Measurements from ENCODE around the gene KRTAP10-5.

Gene KRTAP10-5

DNA sequence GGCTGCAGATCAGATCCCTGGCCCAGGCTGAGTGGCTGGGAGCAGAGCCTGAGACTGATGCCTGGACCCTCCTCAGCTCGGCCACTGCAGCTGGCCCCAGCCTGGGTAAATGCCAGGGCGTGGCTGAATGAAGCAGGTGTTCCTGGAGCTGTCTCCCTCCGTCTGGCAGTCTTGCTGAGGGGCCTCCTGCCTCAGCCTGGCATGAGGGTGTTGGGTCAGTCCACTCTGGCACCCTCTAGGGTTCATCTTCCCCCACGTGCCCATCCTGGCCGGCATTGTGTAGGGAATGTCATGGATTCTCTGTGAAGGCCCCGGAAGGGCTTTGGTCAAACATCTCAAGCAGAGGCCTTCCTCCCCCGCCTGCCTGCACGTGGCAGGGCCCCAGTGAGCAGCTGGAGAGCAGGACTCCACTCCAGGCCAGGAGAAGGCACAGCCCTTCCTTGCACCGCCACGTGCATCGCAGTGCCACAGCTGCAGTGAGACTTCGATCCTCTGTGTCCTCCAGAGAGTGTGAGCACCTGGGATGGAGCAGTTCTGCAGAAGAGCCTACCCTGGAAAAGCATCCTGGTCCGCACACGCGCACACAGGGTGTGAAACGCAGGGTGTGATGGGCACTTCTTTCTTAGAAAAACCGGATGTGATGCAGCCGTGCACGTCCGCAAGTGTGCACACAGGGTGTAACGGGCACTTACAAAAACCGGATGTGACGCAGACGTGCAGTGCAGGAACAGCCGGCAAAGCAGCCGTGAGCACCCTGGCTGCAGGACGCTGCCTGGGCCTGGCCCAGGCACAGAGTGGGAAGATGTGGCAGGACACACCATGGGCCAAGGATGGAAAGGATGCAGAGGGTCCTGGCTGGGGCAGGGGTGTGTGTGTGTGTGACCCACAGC lies 11.5 kb downstream of the KRTAP10-5 start:
- no peak overlapping the region for H3K4me2 ChIP-seq (ENCODE audit: low read length)
- no CpG with 5 or more reads among the region's 27 CpGs for WGBS (ENCODE audit: extremely low coverage, insufficient coverage, low lambda C conversion rate)

DNA sequence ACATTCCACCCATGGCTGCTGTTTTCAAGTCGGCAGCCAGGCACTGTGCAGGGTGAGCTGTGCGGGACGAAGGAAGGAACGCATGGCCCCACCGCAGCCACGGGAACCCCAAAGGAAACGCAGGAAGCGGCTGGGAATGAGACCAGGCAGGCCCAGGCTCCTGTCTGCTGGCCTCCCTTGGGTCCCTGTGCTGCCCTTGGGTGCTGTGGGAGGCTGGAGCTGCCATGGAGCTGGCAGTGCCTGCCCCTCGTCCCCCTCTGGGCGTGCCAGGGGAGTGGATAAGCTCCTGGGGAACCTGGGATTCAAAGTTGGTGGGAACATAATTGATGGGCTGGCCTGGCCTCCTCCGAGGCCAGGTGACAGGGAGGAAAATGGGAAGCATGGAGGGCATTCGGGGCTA lies 12.1 kb downstream of the KRTAP10-5 start:
- no peak overlapping the region for H3K23ac ChIP-seq (ENCODE audit: low read length)
- no peak overlapping the region for H3K4ac ChIP-seq (ENCODE audit: low read depth, low read length)
- no peak overlapping the region for H3K27ac ChIP-seq (ENCODE audit: low read depth, low read length)
- H2AK5ac ChIP-seq (ENCODE audit: low read length) = no peak overlapping the region
- no CpG with 5 or more reads among the region's 12 CpGs for WGBS (ENCODE audit: extremely low coverage, insufficient coverage, low lambda C conversion rate)
- no peak overlapping the region for H3K4me2 ChIP-seq (ENCODE audit: low read length)
- no peak overlapping the region for H2BK120ac ChIP-seq (ENCODE audit: low read depth, low read length)
- no peak overlapping the region for H2BK15ac ChIP-seq (replicated peaks; ENCODE audit: low read depth)
- H3K79me1 ChIP-seq (ENCODE audit: low read length) = no peaks in the 10 kb centered on the region
- H3K27me3 ChIP-seq (ENCODE audit: insufficient read depth, low read length, poor library complexity) = no peaks in the 10 kb centered on the region
- H3K4me3 ChIP-seq (ENCODE audit: low read length) = no peak overlapping the region
- H4K8ac ChIP-seq (ENCODE audit: low read depth, low read length) = no peak overlapping the region
- H3K36me3 ChIP-seq (ENCODE audit: control insufficient read depth, insufficient read depth, low read length) = no peaks in the 10 kb centered on the region
- no peak overlapping the region for H3K56ac ChIP-seq (ENCODE audit: low read length)
- H3K9ac ChIP-seq (ENCODE audit: low read length) = no peak overlapping the region
- H2BK5ac ChIP-seq (ENCODE audit: low read length) = no peak overlapping the region
- H3K79me2 ChIP-seq (ENCODE audit: control insufficient read depth, insufficient read depth, low read length) = no peaks in the 10 kb centered on the region
- H3K4me1 ChIP-seq (ENCODE audit: control insufficient read depth, low read depth, low read length) = no peaks in the 10 kb centered on the region
- no peak overlapping the region for H3K18ac ChIP-seq (ENCODE audit: low read length)
- no peak for DNase-seq
- no peak overlapping the region for H4K5ac ChIP-seq (ENCODE audit: low read length)

More for the DNA sequence above, 11.5 kb downstream of the KRTAP10-5 start:
- Histone ChIP-seq H4K5ac (ENCODE audit: low read length) (no peak overlapping the region), H2AK5ac (ENCODE audit: low read length) (no peak overlapping the region), H2BK120ac (ENCODE audit: low read depth, low read length) (no peak overlapping the region), H3K27ac (ENCODE audit: low read depth, low read length) (no peak overlapping the region), H3K36me3 (ENCODE audit: control insufficient read depth, insufficient read depth, low read length) (no peaks in the 10 kb centered on the region), H2BK15ac (replicated peaks; ENCODE audit: low read depth) (no peak overlapping the region), H3K23ac (ENCODE audit: low read length) (no peak overlapping the region), H3K27me3 (ENCODE audit: insufficient read depth, low read length, poor library complexity) (no peaks in the 10 kb centered on the region), H3K18ac (ENCODE audit: low read length) (no peak overlapping the region), H4K8ac (ENCODE audit: low read depth, low read length) (no peak overlapping the region), H2BK5ac (ENCODE audit: low read length) (no peak overlapping the region), H3K79me1 (ENCODE audit: low read length) (no peaks in the 10 kb centered on the region), H3K56ac (ENCODE audit: low read length) (no peak overlapping the region), H3K4me1 (ENCODE audit: control insufficient read depth, low read depth, low read length) (no peaks in the 10 kb centered on the region), H3K4ac (ENCODE audit: low read depth, low read length) (no peak overlapping the region), H3K4me3 (ENCODE audit: low read length) (no peak overlapping the region), H3K9ac (ENCODE audit: low read length) (no peak overlapping the region), H3K79me2 (ENCODE audit: control insufficient read depth, insufficient read depth, low read length) (no peaks in the 10 kb centered on the region)
- no peak for DNase-seq

DNA sequence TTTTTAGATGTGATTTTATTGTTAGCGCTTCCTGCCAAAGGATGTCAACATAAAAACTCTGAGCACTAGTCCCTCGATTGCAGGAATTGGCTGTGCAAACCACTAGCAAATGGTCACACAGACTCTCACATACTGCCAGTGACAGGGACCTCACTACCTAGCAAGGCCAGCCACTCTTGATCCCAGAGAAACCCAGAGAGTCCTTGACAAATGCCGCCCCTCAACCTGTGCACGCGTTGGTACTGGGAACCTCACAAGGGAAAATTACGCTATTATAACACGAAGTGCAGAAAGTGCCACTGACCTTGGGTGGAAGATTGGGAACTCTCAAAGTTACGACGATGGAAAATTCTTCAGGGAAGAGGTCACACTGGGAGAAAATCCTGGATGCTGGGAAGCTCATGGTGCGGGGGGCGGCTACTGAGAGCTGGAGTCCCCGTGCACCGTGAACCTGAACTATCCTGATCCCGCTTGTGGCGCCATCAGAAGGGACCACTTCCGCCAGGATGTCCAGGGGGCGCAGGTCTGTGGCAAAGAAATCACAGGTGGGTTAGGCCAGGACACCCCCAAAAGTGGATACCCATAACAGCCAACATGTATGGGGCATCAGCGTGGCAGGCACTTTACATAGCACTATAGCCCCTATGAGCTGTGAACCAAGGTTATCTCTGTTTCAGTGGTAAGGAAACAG lies 12.8 kb downstream of the KRTAP10-5 start:
- H2BK15ac ChIP-seq (replicated peaks; ENCODE audit: low read depth) = no peak overlapping the region
- H3K27me3 ChIP-seq (ENCODE audit: insufficient read depth, low read length, poor library complexity) = no peaks in the 10 kb centered on the region
- no peak overlapping the region for H4K8ac ChIP-seq (ENCODE audit: low read depth, low read length)
- no CpG with 5 or more reads among the region's 18 CpGs for WGBS (ENCODE audit: extremely low coverage, insufficient coverage, low lambda C conversion rate)
- no peak overlapping the region for H4K5ac ChIP-seq (ENCODE audit: low read length)
- no peaks in the 10 kb centered on the region for H3K36me3 ChIP-seq (ENCODE audit: control insufficient read depth, insufficient read depth, low read length)
- no peak overlapping the region for H3K4ac ChIP-seq (ENCODE audit: low read depth, low read length)
- H3K79me1 ChIP-seq (ENCODE audit: low read length) = no peaks in the 10 kb centered on the region
- no peak overlapping the region for H3K4me2 ChIP-seq (ENCODE audit: low read length)
- H2BK5ac ChIP-seq (ENCODE audit: low read length) = no peak overlapping the region
- no peak overlapping the region for H3K18ac ChIP-seq (ENCODE audit: low read length)
- H3K79me2 ChIP-seq (ENCODE audit: control insufficient read depth, insufficient read depth, low read length) = no peaks in the 10 kb centered on the region
- H3K4me1 ChIP-seq (ENCODE audit: control insufficient read depth, low read depth, low read length) = no peaks in the 10 kb centered on the region
- no peak overlapping the region for H3K9ac ChIP-seq (ENCODE audit: low read length)
- no peak overlapping the region for H2AK5ac ChIP-seq (ENCODE audit: low read length)
- no peak overlapping the region for H3K56ac ChIP-seq (ENCODE audit: low read length)
- no peak overlapping the region for H3K27ac ChIP-seq (ENCODE audit: low read depth, low read length)
- no peak overlapping the region for H2BK120ac ChIP-seq (ENCODE audit: low read depth, low read length)
- H3K4me3 ChIP-seq (ENCODE audit: low read length) = no peak overlapping the region
- H3K23ac ChIP-seq (ENCODE audit: low read length) = no peak overlapping the region
- no peak for DNase-seq

DNA sequence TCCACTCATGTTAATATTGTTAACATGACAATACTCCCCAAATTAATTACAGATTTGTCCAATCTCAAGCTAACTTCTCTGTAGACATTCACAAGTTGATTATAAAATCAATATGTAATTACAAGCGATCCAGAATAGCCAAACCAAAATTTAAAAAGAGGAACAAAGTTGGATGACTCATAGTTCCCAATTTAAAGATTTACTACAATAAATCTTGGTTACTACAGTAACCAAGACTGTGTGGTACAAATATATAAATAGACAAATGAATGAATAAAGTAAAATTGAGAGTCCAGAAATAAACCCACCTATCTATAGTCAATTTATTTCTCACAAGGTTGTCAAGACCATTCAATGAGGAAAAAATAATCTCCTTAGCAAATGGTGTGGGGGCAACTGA lies 14.0 kb downstream of the KRTAP10-5 start:
- Histone ChIP-seq H3K4me2 (ENCODE audit: low read length) (no peak overlapping the region), H3K18ac (ENCODE audit: low read length) (no peak overlapping the region), H3K9ac (ENCODE audit: low read length) (no peak overlapping the region), H4K5ac (ENCODE audit: low read length) (no peak overlapping the region), H3K4me3 (ENCODE audit: low read length) (no peak overlapping the region), H2BK5ac (ENCODE audit: low read length) (no peak overlapping the region), H3K4me1 (ENCODE audit: control insufficient read depth, low read depth, low read length) (no peaks in the 10 kb centered on the region), H3K27ac (ENCODE audit: low read depth, low read length) (no peak overlapping the region), H3K79me1 (ENCODE audit: low read length) (no peaks in the 10 kb centered on the region), H3K79me2 (ENCODE audit: control insufficient read depth, insufficient read depth, low read length) (no peaks in the 10 kb centered on the region), H2AK5ac (ENCODE audit: low read length) (no peak overlapping the region), H3K4ac (ENCODE audit: low read depth, low read length) (no peak overlapping the region), H2BK15ac (replicated peaks; ENCODE audit: low read depth) (no peak overlapping the region), H3K23ac (ENCODE audit: low read length) (no peak overlapping the region), H3K36me3 (ENCODE audit: control insufficient read depth, insufficient read depth, low read length) (no peaks in the 10 kb centered on the region), H4K8ac (ENCODE audit: low read depth, low read length) (no peak overlapping the region), H2BK120ac (ENCODE audit: low read depth, low read length) (no peak overlapping the region), H3K56ac (ENCODE audit: low read length) (no peak overlapping the region), H3K27me3 (ENCODE audit: insufficient read depth, low read length, poor library complexity) (no peaks in the 10 kb centered on the region)
- WGBS (ENCODE audit: extremely low coverage, insufficient coverage, low lambda C conversion rate) = no CpG with 5 or more reads among the region's 1 CpG
- no peak for DNase-seq

DNA sequence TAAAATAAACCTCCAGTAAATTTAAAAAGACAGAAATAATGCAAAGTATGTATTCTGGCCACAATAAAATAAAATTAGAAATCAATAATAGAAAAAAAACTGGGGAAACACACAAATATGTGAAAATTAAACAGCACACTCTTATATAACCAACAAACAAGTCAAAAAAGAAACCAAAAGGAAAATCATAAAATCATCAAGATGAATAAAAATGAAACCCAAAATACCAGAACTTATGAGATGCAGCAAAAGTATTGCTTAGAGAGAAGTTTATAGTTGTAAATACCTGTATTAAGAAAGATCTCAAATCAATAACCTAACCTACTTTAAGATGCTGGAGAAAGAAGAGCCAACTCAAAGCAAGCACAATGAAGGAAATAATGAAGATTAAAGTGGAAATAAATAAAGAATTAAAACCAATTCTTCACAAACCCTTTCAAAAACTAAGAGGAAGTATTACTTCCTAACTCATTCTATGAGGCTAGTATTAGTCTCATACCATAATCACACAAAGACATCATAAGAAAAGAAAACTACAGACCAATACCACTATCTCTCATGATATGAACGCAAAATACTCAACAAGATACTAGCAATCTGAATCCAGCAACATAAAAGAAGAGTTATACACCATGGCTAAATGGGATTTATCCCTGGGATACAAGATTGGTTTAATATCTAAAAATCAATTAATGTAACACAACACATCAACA lies 15.4 kb downstream of the KRTAP10-5 start:
- no CpG with 5 or more reads among the region's 1 CpG for WGBS (ENCODE audit: extremely low coverage, insufficient coverage, low lambda C conversion rate)
- no peaks in the 10 kb centered on the region for H3K79me1 ChIP-seq (ENCODE audit: low read length)
- H3K79me2 ChIP-seq (ENCODE audit: control insufficient read depth, insufficient read depth, low read length) = no peaks in the 10 kb centered on the region

More for the DNA sequence above, 15.4 kb downstream of the KRTAP10-5 start:
- Histone ChIP-seq H3K4ac (ENCODE audit: low read depth, low read length) (no peak overlapping the region), H3K56ac (ENCODE audit: low read length) (no peak overlapping the region), H4K8ac (ENCODE audit: low read depth, low read length) (no peak overlapping the region), H3K4me3 (ENCODE audit: low read length) (no peak overlapping the region), H2AK5ac (ENCODE audit: low read length) (no peak overlapping the region), H2BK15ac (replicated peaks; ENCODE audit: low read depth) (no peak overlapping the region), H3K27ac (ENCODE audit: low read depth, low read length) (no peak overlapping the region), H2BK5ac (ENCODE audit: low read length) (no peak overlapping the region), H3K27me3 (ENCODE audit: insufficient read depth, low read length, poor library complexity) (no peaks in the 10 kb centered on the region), H3K23ac (ENCODE audit: low read length) (no peak overlapping the region), H3K18ac (ENCODE audit: low read length) (no peak overlapping the region), H2BK120ac (ENCODE audit: low read depth, low read length) (no peak overlapping the region), H3K36me3 (ENCODE audit: control insufficient read depth, insufficient read depth, low read length) (no peaks in the 10 kb centered on the region), H4K5ac (ENCODE audit: low read length) (no peak overlapping the region), H3K4me1 (ENCODE audit: control insufficient read depth, low read depth, low read length) (no peaks in the 10 kb centered on the region), H3K4me2 (ENCODE audit: low read length) (no peak overlapping the region), H3K9ac (ENCODE audit: low read length) (no peak overlapping the region)
- DNase-seq = no peak
